Measurements from ENCODE around the gene EEF1A2.

The EEF1A2 gene

GRCh38 chr20:63497946-63498935 lies 642 bp downstream of the EEF1A2 start:
- no peak for DNase-seq

GRCh38 chr20:63497138-63497945 lies 1.5 kb downstream of the EEF1A2 start:
- no peak for DNase-seq

- DNase-seq = no peak
Measured at GRCh38 chr20:63496596-63497120, 2.2 kb downstream of the EEF1A2 start.

GRCh38 chr20:63495741-63496595 lies 2.9 kb downstream of the EEF1A2 start:
- DNase-seq = no peak

GRCh38 chr20:63495167-63495720 lies 3.6 kb downstream of the EEF1A2 start:
- no peak for DNase-seq

- no peak for DNase-seq
Measured at GRCh38 chr20:63494420-63495166, 4.3 kb downstream of the EEF1A2 start.

GRCh38 chr20:63494084-63494419 lies 4.8 kb downstream of the EEF1A2 start:
- DNase-seq = no peak

GRCh38 chr20:63493563-63494020 lies 5.3 kb downstream of the EEF1A2 start:
- DNase-seq = no peak

GRCh38 chr20:63492982-63493381 lies 5.9 kb downstream of the EEF1A2 start:
- DNase-seq = no peak

GRCh38 chr20:63492518-63492917 lies 6.4 kb downstream of the EEF1A2 start:
- DNase-seq = no peak

GRCh38 chr20:63491635-63492230 lies 7.2 kb downstream of the EEF1A2 start:
- no peak for DNase-seq

- DNase-seq = no peak
Measured at GRCh38 chr20:63491078-63491477, 7.8 kb downstream of the EEF1A2 start.

GRCh38 chr20:63490416-63490815 lies 8.5 kb downstream of the EEF1A2 start:
- no peak for DNase-seq

- DNase-seq = no peak
Measured at GRCh38 chr20:63488315-63489251, 10.3 kb downstream of the EEF1A2 start.

- no peak for DNase-seq
Measured at GRCh38 chr20:63487781-63488241, 11.1 kb downstream of the EEF1A2 start.

GRCh38 chr20:63487116-63487764 lies 11.6 kb downstream of the EEF1A2 start:
- no peak for DNase-seq

GRCh38 chr20:63486300-63486855 lies 12.5 kb downstream of the EEF1A2 start:
- no peak for DNase-seq

GRCh38 chr20:63484651-63485403 lies 14.1 kb downstream of the EEF1A2 start:
- no peak for DNase-seq

Data from GOT3 (cell line).